Ascending aorta (tissue), 2 donors: ENCODE measurements around the gene SCAF1. TPM values are rescaled to one million over a fixed set of nuclear protein-coding genes. Genes with fewer than 3 reads are reported as not detected.

Experiments
- DNase-seq, 2 donors: peaks; one replicate each; pipeline ENCODE4 v3.0.0-alpha.2; 2019; ENCODE audit warnings: low spot score in 2 of 2
- H3K27ac ChIP-seq, 2 donors: fragments of 200-600 bp; sonication (generic); one replicate each; pipeline ENCODE4 v1.5.1; 2016 to 2017; ENCODE audit warnings: mild to moderate bottlenecking in 1 of 2
- H3K27me3 ChIP-seq: fragments of 200-600 bp; sonication (generic); one replicate; pipeline ENCODE4 v1.5.1; 2017
- H3K36me3 ChIP-seq, 2 donors: fragments of 200-600 bp; sonication (generic); one replicate each; pipeline ENCODE4 v1.5.1; 2016
- H3K4me1 ChIP-seq, 2 donors: fragments of 200-600 bp; sonication (generic); one replicate each; pipeline ENCODE4 v1.5.1; 2016 to 2017; ENCODE audit warnings: mild to moderate bottlenecking in 1 of 2
- H3K4me3 ChIP-seq, 2 donors: fragments of 200-600 bp; sonication (generic); one replicate each; pipeline ENCODE4 v1.5.1; 2016 to 2017; ENCODE audit warnings: mild to moderate bottlenecking in 1 of 2
- H3K9me3 ChIP-seq, 2 donors: fragments of 200-600 bp; sonication (generic); one replicate each; pipeline ENCODE4 v1.5.1; 2016
- CTCF ChIP-seq, 3 experiments: fragments of 200-600 bp in 2 of 3; fragments of 450-650 bp in 1 of 3; sonication (generic) in 2 of 3; IDR thresholded peaks; one replicate each; pipeline ENCODE4 v1.5.1; 2016 to 2019; ENCODE audit warnings: antibody characterized with exemption in 3 of 3, mild to moderate bottlenecking in 1 of 3, moderate library complexity in 1 of 3
- intact Hi-C: fragments of 100-400 bp; cut with DNase I; formaldehyde crosslinking; loops from one replicate; pipeline ENCODE4 v1.15.1; 2023
- total RNA-seq: library from RNA; depleted of rRNA; stranded (reverse); fragments of >200 nt; gene quantifications from one replicate; pipeline ENCODE4 v1.1.0, GENCODE V29; 2016

SCAF1 gene
- total RNA-seq, 1 donor from 2014 or later: 72.2 TPM

- Histone ChIP-seq H3K4me3 (no peak overlapping the region), H3K27me3 (no peaks in the 10 kb centered on the region), H3K36me3 (peaks cover 34 to 47% of the 10 kb centered on the region in 2 donors), H3K4me1 (no peaks in the 10 kb centered on the region), H3K27ac (no peak overlapping the region), H3K9me3 (no peaks in the 10 kb centered on the region)
- no peak for TF ChIP-seq CTCF (IDR thresholded peaks at IDR 0.05)
- intact Hi-C loops: no loop called here
- DNase-seq: no peak
Measured at GRCh38 chr19:49624967-49625910, 16.8 kb upstream of the SCAF1 start.

- no peak for DNase-seq
- H3K27me3 ChIP-seq: no peaks in the 10 kb centered on the region
- intact Hi-C loops: no loop called here
- no peak overlapping the region for H3K4me3 ChIP-seq
- H3K36me3 ChIP-seq: peaks cover 28 to 41% of the 10 kb centered on the region in 2 donors
- no peak overlapping the region for H3K27ac ChIP-seq
- H3K4me1 ChIP-seq: peaks cover 5 to 7% of the 10 kb centered on the region in 2 donors
- TF ChIP-seq CTCF (IDR thresholded peaks at IDR 0.05): no peak
- H3K9me3 ChIP-seq: no peaks in the 10 kb centered on the region
Measured at GRCh38 chr19:49626226-49626625, 15.8 kb upstream of the SCAF1 start.

- intact Hi-C loops: no loop called here
- H3K27ac ChIP-seq: peak overlapping the region; percentile 0 to 22
Measured at GRCh38 chr19:49629659-49630058, 12.3 kb upstream of the SCAF1 start.

GRCh38 chr19:49631014-49631588 is 10.9 kb upstream of the SCAF1 start:
- peaks cover 26% of the 10 kb centered on the region in 2 donors for H3K36me3 ChIP-seq
- peaks cover 5 to 8% of the 10 kb centered on the region in 2 donors for H3K4me1 ChIP-seq
- H3K9me3 ChIP-seq: no peaks in the 10 kb centered on the region
- peak overlapping the region in 1 of 2 donors; percentile 19 for H3K4me3 ChIP-seq
- no peaks in the 10 kb centered on the region for H3K27me3 ChIP-seq
- TF ChIP-seq CTCF (IDR thresholded peaks at IDR 0.05): no peak
- H3K27ac ChIP-seq: peak overlapping the region; percentile 12 to 57
- no peak for DNase-seq
- intact Hi-C loops: no loop called here

More at GRCh38 chr19:49629659-49630058, 12.3 kb upstream of the SCAF1 start:
- Histone ChIP-seq H3K36me3 (peaks cover 23 to 27% of the 10 kb centered on the region in 2 donors), H3K9me3 (no peaks in the 10 kb centered on the region), H3K4me3 (no peak overlapping the region), H3K27me3 (no peaks in the 10 kb centered on the region), H3K4me1 (peaks cover 5 to 8% of the 10 kb centered on the region in 2 donors)
- TF ChIP-seq CTCF (IDR thresholded peaks at IDR 0.05): no peak
- DNase-seq: no peak

GRCh38 chr19:49631610-49632192 is 10.3 kb upstream of the SCAF1 start:
- H3K9me3 ChIP-seq: no peaks in the 10 kb centered on the region
- H3K27me3 ChIP-seq: no peaks in the 10 kb centered on the region
- no peak overlapping the region for H3K27ac ChIP-seq
- H3K36me3 ChIP-seq: peaks cover 25 to 26% of the 10 kb centered on the region in 2 donors
- TF ChIP-seq CTCF (IDR thresholded peaks at IDR 0.05): no peak
- no peak for DNase-seq
- intact Hi-C loops: no loop called here
- H3K4me3 ChIP-seq: no peak overlapping the region
- H3K4me1 ChIP-seq: peaks cover 5 to 8% of the 10 kb centered on the region in 2 donors
